Liver (tissue), 3 donors: Measurements from ENCODE around the gene TIAM2.

Experiments used
- EGR1 ChIP-seq, 2 donors: IDR thresholded peaks; 2 replicates each; pipeline ENCODE4 v1.6.1; 2016 to 2018; ENCODE audit warnings: antibody characterized with exemption in 2 of 2, low read depth in 2 of 2
- GABPA ChIP-seq, 2 donors: IDR thresholded peaks in 1 of 2; conservative IDR thresholded peaks in 1 of 2; 2 replicates each; pipeline ENCODE4 v1.6.1; 2016; ENCODE audit warnings: antibody characterized with exemption in 2 of 2, mild to moderate bottlenecking in 1 of 2, moderate library complexity in 1 of 2
- HNF4G ChIP-seq: IDR thresholded peaks from 2 replicates; pipeline ENCODE4 v1.6.1; 2016; ENCODE audit warnings: antibody characterized with exemption
- JUND ChIP-seq, 2 donors: IDR thresholded peaks; 2 replicates each; pipeline ENCODE4 v1.6.1; 2016; ENCODE audit warnings: antibody characterized with exemption in 2 of 2
- NR2F2 ChIP-seq: IDR thresholded peaks from 2 replicates; pipeline ENCODE4 v1.6.1; 2016; ENCODE audit warnings: antibody characterized with exemption
- REST ChIP-seq: IDR thresholded peaks from 2 replicates; pipeline ENCODE4 v1.6.1; 2016; ENCODE audit warnings: antibody characterized with exemption, mild to moderate bottlenecking
- RXRA ChIP-seq, 2 donors: IDR thresholded peaks; 2 replicates each; pipeline ENCODE4 v1.6.1; 2017 to 2018; ENCODE audit warnings: antibody characterized with exemption in 2 of 2, mild to moderate bottlenecking in 1 of 2
- SP1 ChIP-seq: IDR thresholded peaks from 2 replicates; pipeline ENCODE4 v1.6.1; 2018; ENCODE audit warnings: antibody characterized with exemption, mild to moderate bottlenecking
- ZBTB33 ChIP-seq: IDR thresholded peaks from 2 replicates; pipeline ENCODE4 v1.6.1; 2016; ENCODE audit warnings: antibody characterized with exemption
- TF ChIP-seq, protein P1 (sequence below): fragments of 150-350 bp; IDR thresholded peaks from 2 replicates; pipeline ENCODE4 v1.5.1; 2017; ENCODE audit warnings: improper control_type of control experiment, low read depth, low read length; ENCODE audit not compliant: missing input control
- TF ChIP-seq, protein P2 (sequence below): IDR thresholded peaks from 2 replicates; pipeline ENCODE4 v1.6.1; 2016; ENCODE audit warnings: antibody characterized with exemption
- TF ChIP-seq, protein P3 (sequence below): IDR thresholded peaks from 2 replicates; pipeline ENCODE4 v1.6.1; 2016; ENCODE audit warnings: antibody characterized with exemption
- donor health status: healthy.
- donor health status: healthy.

- TF ChIP-seq, protein P1, sequence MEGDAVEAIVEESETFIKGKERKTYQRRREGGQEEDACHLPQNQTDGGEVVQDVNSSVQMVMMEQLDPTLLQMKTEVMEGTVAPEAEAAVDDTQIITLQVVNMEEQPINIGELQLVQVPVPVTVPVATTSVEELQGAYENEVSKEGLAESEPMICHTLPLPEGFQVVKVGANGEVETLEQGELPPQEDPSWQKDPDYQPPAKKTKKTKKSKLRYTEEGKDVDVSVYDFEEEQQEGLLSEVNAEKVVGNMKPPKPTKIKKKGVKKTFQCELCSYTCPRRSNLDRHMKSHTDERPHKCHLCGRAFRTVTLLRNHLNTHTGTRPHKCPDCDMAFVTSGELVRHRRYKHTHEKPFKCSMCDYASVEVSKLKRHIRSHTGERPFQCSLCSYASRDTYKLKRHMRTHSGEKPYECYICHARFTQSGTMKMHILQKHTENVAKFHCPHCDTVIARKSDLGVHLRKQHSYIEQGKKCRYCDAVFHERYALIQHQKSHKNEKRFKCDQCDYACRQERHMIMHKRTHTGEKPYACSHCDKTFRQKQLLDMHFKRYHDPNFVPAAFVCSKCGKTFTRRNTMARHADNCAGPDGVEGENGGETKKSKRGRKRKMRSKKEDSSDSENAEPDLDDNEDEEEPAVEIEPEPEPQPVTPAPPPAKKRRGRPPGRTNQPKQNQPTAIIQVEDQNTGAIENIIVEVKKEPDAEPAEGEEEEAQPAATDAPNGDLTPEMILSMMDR: no peak
- TF ChIP-seq EGR1 (IDR thresholded peaks at IDR 0.05; ENCODE audit: low read depth in 2 of 2) (no peak), SP1 (no peak), JUND (IDR thresholded peaks at IDR 0.05) (no peak), REST (no peak), GABPA (IDR thresholded peaks at IDR 0.05 in 1 of 2, conservative IDR thresholded peaks at IDR 0.05 in 1 of 2) (no peak), RXRA (IDR thresholded peaks at IDR 0.05) (no peak), HNF4G (no peak), NR2F2 (no peak), ZBTB33 (no peak)
- TF ChIP-seq, protein P2, sequence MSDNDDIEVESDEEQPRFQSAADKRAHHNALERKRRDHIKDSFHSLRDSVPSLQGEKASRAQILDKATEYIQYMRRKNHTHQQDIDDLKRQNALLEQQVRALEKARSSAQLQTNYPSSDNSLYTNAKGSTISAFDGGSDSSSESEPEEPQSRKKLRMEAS: no peak
- TF ChIP-seq, protein P3, sequence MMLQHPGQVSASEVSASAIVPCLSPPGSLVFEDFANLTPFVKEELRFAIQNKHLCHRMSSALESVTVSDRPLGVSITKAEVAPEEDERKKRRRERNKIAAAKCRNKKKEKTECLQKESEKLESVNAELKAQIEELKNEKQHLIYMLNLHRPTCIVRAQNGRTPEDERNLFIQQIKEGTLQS: no peak
Measured at GRCh38 chr6:154996841-154997311, 1.8 kb downstream of the TIAM2 start.
